ENCODE results near the gene UBR3. TPM values are rescaled to one million over a fixed set of nuclear protein-coding genes. Genes with fewer than 3 reads are reported as not detected.
A peak's percentile ranks its signal among the peaks of the same experiment; 100 is the strongest.
"Not testable (repeated sequence)": the region's sequence is repeated elsewhere in the genome, so short reads cannot be mapped to it uniquely, and the experiment has no call there.

The UBR3 gene
- total RNA-seq, 1 experiment from 2014 or later, result 30.0 TPM

- peaks cover 4% of the 10 kb centered on the region for H3K4me1 Mint-ChIP-seq (ENCODE audit: insufficient read depth, unreplicated experiment)
- intact Hi-C loops (cut with micrococcal nuclease), result no loop called here
- no TSS peak for BruUV-seq (replicated peaks)
- H3K9me3 Mint-ChIP-seq (ENCODE audit: unreplicated experiment), result no peaks in the 10 kb centered on the region
- peaks cover 82% of the 10 kb centered on the region for H3K36me3 Mint-ChIP-seq (ENCODE audit: insufficient read depth, unreplicated experiment)
- H3K4me3 Mint-ChIP-seq (ENCODE audit: unreplicated experiment), result no peak overlapping the region
- CTCF ChIA-PET, result no interaction called here
- POLR2A ChIA-PET, result interaction anchor here (0.6 to 1.6 kb wide), 2 partner anchors 12 to 377 kb away, joined by 3 to 4 read pairs; no protein-coding TSS in a partner anchor
- H3K27ac Mint-ChIP-seq (ENCODE audit: low read depth, unreplicated experiment), result no peak overlapping the region
- H3K27me3 Mint-ChIP-seq (ENCODE audit: insufficient read depth, unreplicated experiment), result no peaks in the 10 kb centered on the region
- no peak for TF ChIP-seq CTCF (IDR thresholded peaks at IDR 0.05; ENCODE audit: unreplicated experiment)
- DNase-seq (ENCODE audit: unreplicated experiment), result no peak
Measured at GRCh38 chr2:169806586-169806985, 20.7 kb upstream of the UBR3 start.

- TF ChIP-seq CTCF (IDR thresholded peaks at IDR 0.05; ENCODE audit: unreplicated experiment), result no peak
- no TSS peak for BruUV-seq (replicated peaks)
- Mint-ChIP-seq H3K4me1 (ENCODE audit: insufficient read depth, unreplicated experiment) (no peaks in the 10 kb centered on the region), H3K9me3 (ENCODE audit: unreplicated experiment) (no peaks in the 10 kb centered on the region), H3K27ac (ENCODE audit: low read depth, unreplicated experiment) (no peak overlapping the region), H3K27me3 (ENCODE audit: insufficient read depth, unreplicated experiment) (no peaks in the 10 kb centered on the region), H3K36me3 (ENCODE audit: insufficient read depth, unreplicated experiment) (peaks cover 91% of the 10 kb centered on the region), H3K4me3 (ENCODE audit: unreplicated experiment) (no peak overlapping the region)
- ChIA-PET CTCF (interaction anchor here (0.6 to 1.3 kb wide), 3 partner anchors 16 to 254 kb away, joined by 3 to 6 read pairs (median 3); partner anchors contain the start of gene METTL5), POLR2A (interaction anchor here (0.9 to 1.4 kb wide), 6 partner anchors 8 to 20 kb away, joined by 3 to 6 read pairs (median 3); partner anchors contain the start of genes SSB and UBR3)
- intact Hi-C loops (cut with micrococcal nuclease), result no loop called here
- no peak for DNase-seq (ENCODE audit: unreplicated experiment)
Measured at GRCh38 chr2:169808221-169808620, 19.0 kb upstream of the UBR3 start.

GRCh38 chr2:169815849-169816248 lies 11.4 kb upstream of the UBR3 start:
- peaks cover 87% of the 10 kb centered on the region for H3K36me3 Mint-ChIP-seq (ENCODE audit: insufficient read depth, unreplicated experiment)
- no peak for TF ChIP-seq CTCF (IDR thresholded peaks at IDR 0.05; ENCODE audit: unreplicated experiment)
- H3K27ac Mint-ChIP-seq (ENCODE audit: low read depth, unreplicated experiment), result no peak overlapping the region
- H3K4me3 Mint-ChIP-seq (ENCODE audit: unreplicated experiment), result no peak overlapping the region
- DNase-seq (ENCODE audit: unreplicated experiment), result peak; percentile 58
- H3K9me3 Mint-ChIP-seq (ENCODE audit: unreplicated experiment), result no peaks in the 10 kb centered on the region
- ChIA-PET POLR2A (interaction anchor here (0.6 to 1.8 kb wide), 3 partner anchors 8 to 229 kb away, joined by 3 to 7 read pairs (median 5); partner anchors contain the start of gene METTL5), CTCF (interaction anchor here (0.6 to 1.9 kb wide), 5 partner anchors 9 to 366 kb away, joined by 3 to 7 read pairs (median 4); partner anchors contain the start of gene METTL5)
- no peaks in the 10 kb centered on the region for H3K27me3 Mint-ChIP-seq (ENCODE audit: insufficient read depth, unreplicated experiment)
- intact Hi-C loops (cut with micrococcal nuclease), result no loop called here
- H3K4me1 Mint-ChIP-seq (ENCODE audit: insufficient read depth, unreplicated experiment), result peaks cover 14% of the 10 kb centered on the region
- no TSS peak for BruUV-seq (replicated peaks)

- H3K27me3 Mint-ChIP-seq (ENCODE audit: insufficient read depth, unreplicated experiment); POLR2A ChIA-PET; DNase-seq (ENCODE audit: unreplicated experiment); H3K9me3 Mint-ChIP-seq (ENCODE audit: unreplicated experiment); intact Hi-C loops (cut with micrococcal nuclease); H3K27ac Mint-ChIP-seq (ENCODE audit: low read depth, unreplicated experiment); CTCF ChIA-PET; H3K4me3 Mint-ChIP-seq (ENCODE audit: unreplicated experiment); BruUV-seq (replicated peaks): not testable (repeated sequence)
- H3K36me3 Mint-ChIP-seq (ENCODE audit: insufficient read depth, unreplicated experiment), result peaks cover 87% of the 10 kb centered on the region
- H3K4me1 Mint-ChIP-seq (ENCODE audit: insufficient read depth, unreplicated experiment), result peaks cover 18% of the 10 kb centered on the region
Measured at GRCh38 chr2:169816961-169817360, 10.3 kb upstream of the UBR3 start.

GRCh38 chr2:169817369-169817768 lies 9.9 kb upstream of the UBR3 start:
- POLR2A ChIA-PET, result interaction anchor here (2.2 to 2.5 kb wide), 2 partner anchors 10 to 19 kb away, joined by 10 to 29 read pairs; partner anchors contain the start of genes SSB and UBR3
- BruUV-seq (replicated peaks); H3K4me3 Mint-ChIP-seq (ENCODE audit: unreplicated experiment); H3K27ac Mint-ChIP-seq (ENCODE audit: low read depth, unreplicated experiment); CTCF ChIA-PET; intact Hi-C loops (cut with micrococcal nuclease); H3K9me3 Mint-ChIP-seq (ENCODE audit: unreplicated experiment); DNase-seq (ENCODE audit: unreplicated experiment); H3K27me3 Mint-ChIP-seq (ENCODE audit: insufficient read depth, unreplicated experiment): not testable (repeated sequence)
- H3K4me1 Mint-ChIP-seq (ENCODE audit: insufficient read depth, unreplicated experiment), result peaks cover 22% of the 10 kb centered on the region
- H3K36me3 Mint-ChIP-seq (ENCODE audit: insufficient read depth, unreplicated experiment), result peaks cover 84% of the 10 kb centered on the region

All from MCF 10A (cell line).